Colonic mucosa (tissue), 4 donors: Measurements from ENCODE around the gene TNFRSF21. TPM values are rescaled to one million over a fixed set of nuclear protein-coding genes. Genes with fewer than 3 reads are reported as not detected.

ENCODE experiments used
- DNase-seq: peaks from one replicate; pipeline ENCODE4 v3.0.0-alpha.2; 2020
- H3K27ac ChIP-seq: fragments of 200-600 bp; one replicate; pipeline ENCODE4 v1.8.0; 2021
- H3K27me3 ChIP-seq: fragments of 200-600 bp; one replicate; pipeline ENCODE4 v1.8.0; 2021
- H3K36me3 ChIP-seq: fragments of 200-600 bp; one replicate; pipeline ENCODE4 v1.8.0; 2021
- H3K4me1 ChIP-seq: fragments of 200-600 bp; one replicate; pipeline ENCODE4 v1.8.0; 2021; ENCODE audit warnings: mild to moderate bottlenecking
- H3K4me3 ChIP-seq: fragments of 200-600 bp; one replicate; pipeline ENCODE4 v1.8.0; 2021
- H3K9ac ChIP-seq, 2 donors: one replicate each; pipeline ENCODE4 v1.7.0; 2013; ENCODE audit warnings: control low read depth in 2 of 2, low read depth in 2 of 2, low read length in 2 of 2
- H3K9me3 ChIP-seq: fragments of 200-600 bp; one replicate; pipeline ENCODE4 v1.8.0; 2021
- CTCF ChIP-seq: fragments of 200-600 bp; IDR thresholded peaks from one replicate; pipeline ENCODE4 v1.8.0; 2022; ENCODE audit warnings: antibody characterized with exemption, mild to moderate bottlenecking
- intact Hi-C: fragments of 100-400 bp; cut with DNase I; formaldehyde crosslinking; loops from one replicate; pipeline ENCODE4 v1.14.1; 2022
- total RNA-seq, 2 donors: library from RNA; stranded (reverse); fragmentation: NEBNext Ultra II Directional in 1 of 2; extraction: Animal tissue kit (Norgen Biotek cat#: 25700) in 1 of 2; gene quantifications; one replicate each; pipeline ENCODE4 v1.2.1, GENCODE V29; 2021
- donor health status: healthy.
- donor health status: DM: no; HTN: no; CAD: no.
- donor health status: DM: no; HTN: no; CAD: no.

The TNFRSF21 gene
- total RNA-seq, 2 donors from 2014 or later, result 74.0 to 102 TPM

GRCh38 chr6:47197682-47198640 lies 111.7 kb downstream of the TNFRSF21 start:
- no peaks in the 10 kb centered on the region for H3K27me3 ChIP-seq
- H3K4me3 ChIP-seq, result no peak overlapping the region
- no peak overlapping the region for H3K9ac ChIP-seq
- no peaks in the 10 kb centered on the region for H3K36me3 ChIP-seq
- no peaks in the 10 kb centered on the region for H3K4me1 ChIP-seq
- no peaks in the 10 kb centered on the region for H3K9me3 ChIP-seq
- DNase-seq, result no peak
- H3K27ac ChIP-seq, result no peak overlapping the region
- TF ChIP-seq CTCF, result no peak
- intact Hi-C loops, result no loop called here

- intact Hi-C loops, result no loop called here
- H3K27ac ChIP-seq, result no peak overlapping the region
- no peak overlapping the region for H3K9ac ChIP-seq
- H3K36me3 ChIP-seq, result no peaks in the 10 kb centered on the region
- no peak for DNase-seq
- TF ChIP-seq CTCF, result no peak
- H3K9me3 ChIP-seq, result no peaks in the 10 kb centered on the region
- no peak overlapping the region for H3K4me3 ChIP-seq
- no peaks in the 10 kb centered on the region for H3K27me3 ChIP-seq
- H3K4me1 ChIP-seq, result no peaks in the 10 kb centered on the region
These were observed 113.6 kb downstream of the TNFRSF21 start for GRCh38 chr6:47196113-47196512.

GRCh38 chr6:47195011-47195650 lies 114.6 kb downstream of the TNFRSF21 start:
- Histone ChIP-seq H3K9ac (no peak overlapping the region), H3K4me1 (no peaks in the 10 kb centered on the region), H3K36me3 (no peaks in the 10 kb centered on the region), H3K4me3 (no peak overlapping the region), H3K27me3 (no peaks in the 10 kb centered on the region), H3K9me3 (no peaks in the 10 kb centered on the region), H3K27ac (no peak overlapping the region)
- no peak for TF ChIP-seq CTCF
- intact Hi-C loops, result no loop called here
- no peak for DNase-seq

GRCh38 chr6:47188588-47189021 lies 121.1 kb downstream of the TNFRSF21 start:
- H3K27ac ChIP-seq, result peak overlapping the region; percentile 74
- no peaks in the 10 kb centered on the region for H3K27me3 ChIP-seq
- TF ChIP-seq CTCF, result no peak
- intact Hi-C loops, result no loop called here
- no peaks in the 10 kb centered on the region for H3K9me3 ChIP-seq
- DNase-seq, result peak; percentile 73
- no peak overlapping the region for H3K9ac ChIP-seq
- H3K4me3 ChIP-seq, result no peak overlapping the region
- peaks cover 6% of the 10 kb centered on the region for H3K4me1 ChIP-seq
- H3K36me3 ChIP-seq, result no peaks in the 10 kb centered on the region

- Histone ChIP-seq H3K27ac (peak overlapping the region; percentile 74), H3K4me3 (no peak overlapping the region), H3K9me3 (no peaks in the 10 kb centered on the region), H3K27me3 (no peaks in the 10 kb centered on the region), H3K9ac (peak overlapping the region in 1 of 2 donors; percentile 52), H3K4me1 (peaks cover 6% of the 10 kb centered on the region), H3K36me3 (no peaks in the 10 kb centered on the region)
- DNase-seq, result no peak
- TF ChIP-seq CTCF, result no peak
- intact Hi-C loops, result no loop called here
These were observed 121.7 kb downstream of the TNFRSF21 start for GRCh38 chr6:47187893-47188587.
